ENCODE results near the gene HS1BP3.

Gene HS1BP3

DNA sequence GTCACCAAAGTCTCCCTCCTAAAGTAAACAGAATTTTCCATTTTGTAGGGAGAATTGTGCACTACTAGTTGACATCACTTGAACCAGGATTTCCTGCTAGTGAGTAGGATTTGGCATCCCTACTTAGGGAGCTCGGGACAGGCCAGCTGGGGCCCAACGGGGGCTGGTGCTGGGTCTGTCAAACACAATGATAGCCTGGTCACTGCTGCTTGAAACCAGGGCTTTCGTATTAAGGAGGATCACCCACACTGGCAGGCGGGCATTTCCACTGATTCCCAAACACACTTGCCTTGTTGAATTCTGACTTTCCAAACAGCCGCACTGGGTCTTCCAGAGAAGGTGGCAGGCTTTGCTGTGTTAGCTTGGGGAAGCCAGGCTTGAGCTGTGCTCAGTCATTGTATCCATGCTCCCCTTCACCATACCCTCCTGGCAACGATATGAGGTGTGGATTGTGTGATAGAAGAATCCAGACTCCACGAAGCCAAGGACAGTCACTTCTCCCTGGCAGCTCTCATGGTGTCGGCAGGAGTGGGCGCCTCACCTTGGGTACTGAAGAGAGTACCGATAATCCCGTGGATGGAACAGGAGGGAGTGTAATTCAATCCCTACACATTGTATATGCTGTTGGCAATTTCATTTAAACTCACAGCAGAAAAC, 23.5 kb upstream of the HS1BP3 start:
- DNase-seq, result no peak

DNA sequence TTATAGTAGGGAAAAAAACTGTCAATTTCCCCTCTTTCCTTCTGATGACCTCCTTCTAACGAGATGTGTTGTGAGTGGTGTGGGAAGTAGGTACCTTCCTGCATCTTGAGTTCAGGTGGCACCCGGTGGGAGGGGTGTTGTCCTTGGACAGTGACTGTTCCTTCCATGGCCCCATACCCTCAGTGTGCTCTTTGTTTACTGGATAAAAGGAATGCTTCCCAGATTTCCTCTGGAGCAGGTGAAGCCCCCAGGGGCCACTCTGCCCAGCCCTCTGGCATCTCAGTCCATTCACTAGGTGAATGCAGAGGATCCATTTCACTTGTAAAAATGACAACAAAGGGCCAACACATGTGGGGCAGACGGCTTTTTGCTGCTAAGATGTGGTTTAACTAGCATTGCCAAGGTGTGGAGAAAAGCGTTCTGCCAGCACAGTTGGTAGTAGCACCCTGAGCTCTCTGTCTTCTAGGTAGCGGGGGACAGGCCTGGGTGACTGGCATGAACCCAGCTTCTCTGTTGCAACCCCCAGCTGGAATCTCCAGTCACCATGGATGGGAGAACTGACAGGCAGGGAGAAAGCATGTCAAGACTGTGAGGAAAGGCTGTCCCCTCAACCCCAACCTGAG, 22.9 kb upstream of the HS1BP3 start:
- DNase-seq, result no peak

DNA sequence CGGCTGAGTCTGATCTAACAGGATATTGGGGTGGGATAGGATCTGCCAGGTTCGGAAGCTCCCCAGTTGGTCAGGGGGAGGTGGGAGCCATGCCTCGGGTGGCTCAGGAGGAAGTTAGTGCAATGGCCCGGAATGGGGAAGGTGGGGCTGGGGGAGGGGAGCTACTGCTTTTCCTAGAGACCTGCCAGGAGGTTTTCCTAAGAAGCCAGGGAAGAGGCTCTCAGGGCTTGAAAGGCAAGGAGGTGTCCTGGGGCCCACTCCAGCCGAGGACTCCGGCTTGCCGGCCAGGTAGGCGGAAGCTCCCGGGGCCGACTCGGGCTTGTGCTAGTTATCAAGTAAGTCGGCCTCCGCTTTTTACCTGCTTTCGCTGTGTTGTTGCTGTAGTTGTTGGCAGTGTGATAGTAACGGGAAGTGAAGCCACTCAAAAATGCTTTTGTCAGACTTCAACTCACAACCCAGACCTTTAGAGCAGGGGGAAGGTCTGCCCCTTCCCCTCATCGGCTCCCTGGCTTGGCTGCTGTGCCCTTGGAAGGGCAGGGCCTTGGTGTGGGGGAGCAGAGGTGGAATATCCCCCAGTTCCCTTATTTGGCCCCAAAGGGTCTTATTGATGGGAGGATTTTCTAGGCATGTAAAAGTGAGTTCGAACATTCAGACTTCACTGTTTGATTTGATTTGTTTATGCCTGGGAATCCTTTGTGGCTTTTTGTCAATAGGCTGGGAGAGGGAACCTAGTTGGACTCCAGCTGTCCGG, 21.5 kb upstream of the HS1BP3 start:
- DNase-seq, result no peak

DNA sequence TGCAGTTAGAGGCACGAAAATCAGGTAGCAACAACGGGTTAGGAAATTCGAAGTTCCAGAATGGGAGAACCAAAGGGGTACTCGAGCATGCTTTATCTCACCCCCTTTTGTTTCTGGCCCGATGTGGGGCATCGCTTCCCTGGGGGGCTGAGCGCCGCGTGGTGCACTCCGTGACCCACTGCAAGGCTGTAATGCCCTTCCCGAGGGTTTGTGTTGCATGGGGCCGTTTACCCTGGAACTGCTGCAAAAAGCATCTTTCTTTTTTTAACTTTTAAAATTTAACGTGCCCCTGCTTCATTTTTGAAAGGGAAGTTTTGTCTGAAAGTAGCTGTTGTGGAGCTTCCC, 20.8 kb upstream of the HS1BP3 start:
- no peak for DNase-seq

DNA sequence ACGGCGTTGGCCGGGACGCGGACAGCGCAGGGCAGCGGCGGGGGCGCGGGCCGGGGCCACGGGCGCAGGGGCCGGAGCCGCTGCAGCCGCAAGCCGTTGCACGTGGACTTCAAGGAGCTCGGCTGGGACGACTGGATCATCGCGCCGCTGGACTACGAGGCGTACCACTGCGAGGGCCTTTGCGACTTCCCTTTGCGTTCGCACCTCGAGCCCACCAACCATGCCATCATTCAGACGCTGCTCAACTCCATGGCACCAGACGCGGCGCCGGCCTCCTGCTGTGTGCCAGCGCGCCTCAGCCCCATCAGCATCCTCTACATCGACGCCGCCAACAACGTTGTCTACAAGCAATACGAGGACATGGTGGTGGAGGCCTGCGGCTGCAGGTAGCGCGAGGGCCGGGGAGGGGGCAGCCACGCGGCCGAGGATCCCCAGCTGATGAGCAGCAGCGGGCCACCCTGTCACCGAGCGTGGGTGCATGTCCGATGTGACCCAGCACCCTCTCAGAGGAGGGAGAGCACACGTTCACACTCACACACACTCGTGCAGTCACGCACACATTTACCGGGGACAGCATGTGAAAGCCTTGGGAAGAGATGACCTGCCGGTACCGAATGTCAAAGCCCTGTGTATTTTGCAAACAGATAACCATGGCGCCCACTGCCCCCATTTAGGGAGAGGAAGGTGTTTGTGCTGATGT, 20.3 kb upstream of the HS1BP3 start:
- no peak for DNase-seq

DNA sequence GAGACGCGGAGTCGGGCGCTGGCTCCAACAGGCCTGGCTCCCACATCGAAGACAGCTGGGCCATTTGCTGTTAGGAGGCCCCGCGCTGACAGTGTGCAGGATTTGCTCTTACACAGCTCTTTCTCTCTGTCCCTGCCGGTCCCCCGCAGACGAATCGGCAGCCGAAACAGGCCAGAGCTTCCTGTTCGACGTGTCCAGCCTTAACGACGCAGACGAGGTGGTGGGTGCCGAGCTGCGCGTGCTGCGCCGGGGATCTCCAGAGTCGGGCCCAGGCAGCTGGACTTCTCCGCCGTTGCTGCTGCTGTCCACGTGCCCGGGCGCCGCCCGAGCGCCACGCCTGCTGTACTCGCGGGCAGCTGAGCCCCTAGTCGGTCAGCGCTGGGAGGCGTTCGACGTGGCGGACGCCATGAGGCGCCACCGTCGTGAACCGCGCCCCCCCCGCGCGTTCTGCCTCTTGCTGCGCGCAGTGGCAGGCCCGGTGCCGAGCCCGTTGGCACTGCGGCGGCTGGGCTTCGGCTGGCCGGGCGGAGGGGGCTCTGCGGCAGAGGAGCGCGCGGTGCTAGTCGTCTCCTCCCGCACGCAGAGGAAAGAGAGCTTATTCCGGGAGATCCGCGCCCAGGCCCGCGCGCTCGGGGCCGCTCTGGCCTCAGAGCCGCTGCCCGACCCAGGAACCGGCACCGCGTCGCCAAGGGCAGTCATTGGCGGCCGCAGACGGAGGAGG, 19.6 kb upstream of the HS1BP3 start:
- peak; percentile 40 for DNase-seq

DNA sequence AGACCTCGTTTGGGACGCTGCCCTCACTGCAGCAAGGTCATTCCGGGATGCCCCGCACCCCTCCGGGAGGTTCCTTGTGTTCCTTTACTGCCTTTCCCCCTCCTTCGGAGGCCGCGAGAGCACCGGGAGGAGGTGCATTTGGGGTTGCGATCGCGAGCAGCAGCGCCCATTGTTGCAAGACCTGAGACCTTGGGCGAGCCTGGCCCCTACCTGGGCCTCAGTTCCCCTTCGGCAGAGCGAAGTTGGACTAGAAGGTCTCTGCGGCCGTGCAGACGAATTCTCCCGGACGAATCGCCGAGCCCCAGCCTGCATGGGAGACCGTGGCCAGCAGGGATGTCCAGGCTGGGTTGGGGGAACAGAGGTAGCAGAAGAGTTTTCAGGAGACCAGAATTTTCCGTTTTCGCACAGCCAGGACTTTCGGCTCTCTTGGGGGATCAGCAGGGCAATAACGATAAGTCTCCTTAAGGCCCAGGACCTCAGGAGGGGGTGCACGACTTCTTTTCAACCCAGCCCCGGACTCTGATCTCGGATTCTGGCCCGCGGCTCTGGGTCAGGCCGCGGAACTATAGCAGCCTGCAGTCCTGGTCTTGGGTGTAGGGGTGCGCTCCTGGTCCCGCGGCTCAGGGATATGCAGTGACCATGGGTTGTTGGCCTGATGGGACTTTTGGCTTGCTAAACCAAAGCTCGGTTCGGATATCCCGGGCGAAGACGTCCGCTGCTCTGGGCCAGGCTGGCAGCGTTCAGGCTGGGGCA, 18.8 kb upstream of the HS1BP3 start:
- DNase-seq, result peak; percentile 26

DNA sequence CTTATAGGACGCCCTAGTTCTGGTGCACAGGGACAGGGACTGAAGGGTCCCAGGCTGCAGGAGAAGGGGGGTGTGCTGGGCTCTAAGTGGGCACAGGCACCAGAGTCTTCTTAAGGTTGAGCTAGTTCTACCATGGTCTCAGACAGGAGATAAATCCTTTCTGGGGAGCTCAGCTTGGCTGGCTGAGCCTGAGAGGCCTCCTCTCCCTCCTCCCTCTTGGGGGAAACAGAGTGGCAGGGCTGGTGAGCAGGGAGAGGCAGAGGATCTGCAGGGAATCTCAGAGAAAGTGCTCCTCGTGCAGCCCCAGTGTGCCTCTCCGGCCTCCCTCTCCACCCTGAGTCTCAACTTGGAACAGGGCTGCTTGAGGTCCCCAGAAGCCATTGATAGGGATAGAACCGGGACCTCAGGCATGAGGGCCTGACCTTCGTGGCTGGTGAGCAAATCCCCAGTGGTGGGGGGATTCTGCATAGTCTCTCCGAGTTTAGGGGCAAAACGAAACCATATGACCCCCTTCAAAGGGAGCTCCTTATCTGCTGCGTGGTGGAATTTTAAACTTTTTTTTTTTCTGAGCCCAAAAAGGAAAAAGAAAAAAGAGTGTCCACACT, 18.1 kb upstream of the HS1BP3 start:
- no peak for DNase-seq

DNA sequence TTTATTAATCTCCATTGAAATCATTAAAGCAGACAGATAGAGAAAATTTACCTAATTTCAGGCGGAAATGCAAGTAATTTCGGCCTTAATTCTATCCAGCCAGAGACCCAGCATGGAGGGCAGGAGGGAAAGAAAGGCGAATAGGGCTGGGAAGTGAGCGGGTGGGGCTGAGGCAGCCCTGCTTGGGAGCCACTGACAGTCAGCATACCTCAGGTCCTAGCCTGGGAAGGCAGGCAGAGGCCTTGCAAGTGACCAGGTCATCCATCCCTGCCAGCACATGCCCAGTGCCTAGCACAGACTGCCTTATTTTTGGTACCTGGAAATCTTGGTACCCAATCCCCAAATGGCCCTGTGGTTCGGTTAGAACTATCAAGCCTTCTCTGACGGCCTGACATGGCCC, 17.6 kb upstream of the HS1BP3 start:
- no peak for DNase-seq

DNA sequence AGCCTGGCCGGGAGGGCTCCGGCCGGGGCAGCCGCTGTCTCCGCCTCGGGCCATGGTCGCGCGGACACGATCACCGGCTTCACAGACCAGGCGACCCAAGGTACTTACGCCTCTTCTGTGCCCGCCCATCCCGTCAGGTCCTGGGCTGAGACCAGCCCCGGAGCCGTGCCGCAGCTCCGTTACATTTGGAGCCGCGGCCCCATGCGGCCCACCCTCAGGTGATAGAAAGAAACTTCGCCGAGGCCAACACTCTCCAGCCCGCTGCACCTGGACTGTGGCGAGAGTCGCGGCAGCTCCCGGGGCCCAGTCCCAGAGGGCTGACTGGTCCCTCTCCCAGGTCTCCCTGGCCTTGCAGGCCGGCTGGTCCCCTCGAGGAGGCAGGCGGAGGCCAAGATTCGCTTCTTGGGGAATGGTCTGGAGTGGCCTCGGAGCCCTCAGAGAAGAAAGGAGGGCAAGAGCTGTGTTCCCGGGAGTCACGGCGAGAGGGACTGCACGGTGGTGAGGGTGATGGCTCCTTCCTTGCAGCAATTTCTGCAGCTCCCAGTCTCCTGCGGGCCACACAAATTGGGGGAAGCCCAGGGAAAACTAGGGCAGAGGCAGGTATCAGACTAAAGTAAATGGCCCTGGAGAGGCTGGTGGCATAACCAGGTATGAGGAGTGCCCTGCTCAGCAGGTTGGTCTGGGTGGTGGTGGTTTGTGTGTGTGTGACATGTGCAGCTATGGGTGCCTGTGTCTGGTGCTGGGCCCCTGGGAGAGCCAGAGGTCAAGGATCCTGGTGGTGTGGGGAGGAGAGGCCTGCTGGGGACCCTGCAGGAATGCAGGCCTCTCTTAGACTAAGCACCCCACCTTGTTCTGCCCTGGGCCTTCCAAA, 16.9 kb upstream of the HS1BP3 start:
- DNase-seq, result no peak

DNA sequence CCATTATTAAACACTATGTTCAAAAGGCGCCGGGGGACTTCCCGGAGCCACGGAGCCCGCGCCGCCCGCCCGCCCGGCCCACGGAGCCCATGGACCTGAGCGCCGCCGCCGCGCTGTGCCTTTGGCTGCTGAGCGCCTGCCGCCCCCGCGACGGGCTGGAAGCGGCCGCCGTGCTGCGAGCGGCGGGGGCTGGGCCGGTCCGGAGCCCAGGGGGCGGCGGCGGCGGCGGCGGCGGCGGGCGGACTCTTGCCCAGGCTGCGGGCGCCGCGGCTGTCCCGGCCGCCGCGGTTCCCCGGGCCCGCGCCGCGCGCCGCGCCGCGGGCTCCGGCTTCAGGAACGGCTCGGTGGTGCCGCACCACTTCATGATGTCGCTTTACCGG, 16.2 kb upstream of the HS1BP3 start:
- DNase-seq, result no peak

DNA sequence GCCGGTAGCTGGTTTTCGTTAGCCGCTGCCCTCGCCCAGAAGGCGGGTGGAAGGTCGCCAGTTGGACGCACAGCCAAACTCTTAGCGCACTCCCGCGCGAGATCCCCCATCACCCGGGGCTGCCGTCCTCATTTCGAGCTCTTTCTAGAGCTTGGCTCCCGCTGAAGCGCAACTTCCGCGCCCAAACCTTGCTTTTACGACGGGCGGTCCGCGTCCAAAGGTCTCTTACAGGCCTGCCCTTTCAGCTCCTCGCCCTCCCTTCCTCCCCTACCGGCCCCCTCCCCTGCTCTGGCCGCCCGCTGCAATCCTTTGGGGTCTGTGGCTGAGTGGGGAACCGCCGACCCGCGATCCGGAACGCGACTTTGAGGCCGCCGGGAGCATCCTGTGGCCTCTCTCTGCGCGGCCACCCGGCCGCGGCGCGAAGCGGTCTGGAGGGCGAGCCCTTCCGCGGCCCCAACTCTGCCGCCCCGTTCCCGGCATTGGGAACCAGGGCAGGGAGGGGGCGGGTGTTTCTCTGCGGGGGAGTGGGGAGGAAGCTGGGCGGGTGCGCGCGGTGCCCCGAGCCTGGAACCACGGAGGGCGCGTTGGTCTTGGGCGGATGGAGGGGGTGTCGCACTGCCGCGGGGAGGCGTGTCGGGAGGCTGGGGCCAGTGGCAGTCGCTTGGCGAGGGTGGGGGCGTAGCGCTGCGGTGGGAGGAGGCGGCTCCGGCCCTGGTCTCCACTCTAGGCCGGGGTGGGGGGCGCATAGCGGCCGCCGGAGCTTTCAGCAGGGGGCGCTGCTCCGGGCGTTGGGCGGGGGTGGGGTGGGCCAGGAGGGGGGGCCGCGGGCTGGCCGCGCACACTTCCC, 15.6 kb upstream of the HS1BP3 start, which contains the start of gene GDF7:
TSS of gene GDF7 (plus strand) at position 841 of the 847 bp plus-strand sequence. CDS start 96 bp downstream, outside the sequence.
- peak; percentile 49 for DNase-seq

DNA sequence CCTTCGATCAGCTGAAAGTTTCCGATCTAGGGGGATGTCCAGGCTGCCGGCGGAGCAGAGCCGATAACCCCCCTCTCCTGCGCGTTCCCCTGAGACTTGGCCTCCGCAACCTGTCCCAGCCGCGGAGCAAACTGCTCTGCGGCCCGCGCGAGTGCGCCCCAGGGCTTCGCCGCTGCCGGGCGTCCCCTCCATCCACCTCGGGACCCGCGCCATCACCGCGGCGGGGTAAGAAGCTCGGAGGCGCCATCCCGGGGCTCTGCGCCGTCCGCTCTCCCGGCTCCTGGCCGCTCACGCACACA, 15.1 kb upstream of the HS1BP3 start:
- no peak for DNase-seq

DNA sequence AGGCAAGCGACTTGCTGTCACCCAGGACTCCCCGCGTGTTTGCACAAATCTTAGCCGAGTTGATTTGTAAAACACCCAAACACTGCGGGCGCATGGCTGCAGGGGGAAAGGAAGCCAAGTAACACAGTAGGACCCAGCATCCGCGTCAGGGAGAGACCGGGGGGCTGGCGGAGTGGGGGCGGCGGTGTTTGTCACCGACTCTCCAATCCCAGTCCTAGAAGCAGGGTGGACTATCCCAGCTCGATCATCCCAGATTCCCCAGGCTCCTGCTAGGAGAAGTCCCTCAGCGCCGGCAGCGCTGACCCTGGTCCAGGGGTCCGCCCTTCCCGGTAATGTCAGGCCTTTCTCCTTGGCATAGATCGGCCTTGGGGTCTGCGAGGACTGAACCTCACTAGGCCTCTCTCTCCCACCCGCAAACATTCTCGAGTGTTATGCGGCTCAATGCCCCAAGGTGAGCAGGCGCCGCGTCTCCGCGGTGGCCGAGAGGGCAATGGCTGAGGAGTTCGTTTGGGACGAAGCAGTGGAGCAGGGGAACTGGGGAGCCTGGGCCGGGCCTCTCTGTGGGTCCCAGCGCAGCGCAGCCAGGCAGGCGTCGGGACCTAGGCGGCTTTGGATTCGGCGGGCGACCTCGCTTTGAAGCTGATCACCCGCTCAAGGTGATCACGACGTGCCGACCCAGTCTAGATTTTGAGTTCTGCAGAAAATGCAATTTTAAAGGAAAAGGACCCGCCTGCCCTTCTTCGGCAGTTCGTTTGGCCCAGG, 14.5 kb upstream of the HS1BP3 start:
- peak; percentile 26 for DNase-seq

DNA sequence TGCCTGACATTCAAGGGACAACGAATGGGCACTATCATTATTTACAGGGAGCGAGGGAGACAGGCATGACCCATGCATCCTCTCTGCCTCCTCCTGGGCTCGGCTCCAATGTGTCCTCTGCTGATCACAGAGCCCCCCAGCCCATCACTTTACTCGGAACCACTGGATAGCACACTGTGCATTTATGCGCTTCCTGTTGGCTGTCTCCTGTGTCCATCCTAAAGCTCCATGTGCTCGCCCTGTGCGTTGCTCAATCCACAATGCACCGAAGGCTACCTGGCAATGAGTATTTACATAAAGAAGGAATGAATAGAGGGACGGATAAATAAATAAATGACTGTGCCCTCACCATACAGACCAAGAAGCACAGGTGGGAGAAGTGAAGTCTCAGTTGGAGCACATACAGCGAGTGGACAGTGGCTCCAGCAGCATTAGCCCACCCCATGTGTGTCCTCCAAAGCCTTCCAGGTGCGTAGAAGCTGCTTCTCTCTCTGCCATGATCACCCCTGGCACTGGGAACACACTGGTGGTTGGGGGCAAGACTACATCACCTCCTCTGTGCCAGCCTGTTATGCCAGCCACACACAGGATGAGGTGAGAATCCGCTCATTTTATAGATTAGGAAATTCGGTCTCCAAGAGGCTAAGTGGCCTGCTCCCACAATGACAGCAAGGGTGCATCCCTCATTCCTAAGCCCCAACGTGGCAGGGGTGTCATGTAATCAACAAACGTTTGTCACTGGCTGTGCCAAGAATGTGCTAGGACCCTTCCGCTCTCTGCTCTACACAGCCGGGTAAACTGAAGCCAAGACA, 13.7 kb upstream of the HS1BP3 start:
- DNase-seq, result no peak

DNA sequence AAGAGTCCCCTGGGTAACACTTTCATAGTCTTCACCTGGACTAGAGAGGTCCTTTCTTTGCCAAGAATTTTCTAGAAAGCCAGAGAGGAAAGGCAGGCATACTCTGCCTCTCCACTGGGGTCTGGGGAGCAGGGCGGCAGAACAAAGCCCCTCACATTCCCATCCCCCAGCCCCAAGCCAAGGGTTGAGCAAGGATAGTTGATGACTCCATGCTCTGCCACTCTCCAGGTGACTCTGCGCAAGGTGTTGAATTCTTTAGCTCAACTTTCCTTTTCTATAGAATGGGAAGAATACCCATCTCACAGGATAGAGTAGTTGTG, 13.1 kb upstream of the HS1BP3 start:
- DNase-seq, result no peak

DNA sequence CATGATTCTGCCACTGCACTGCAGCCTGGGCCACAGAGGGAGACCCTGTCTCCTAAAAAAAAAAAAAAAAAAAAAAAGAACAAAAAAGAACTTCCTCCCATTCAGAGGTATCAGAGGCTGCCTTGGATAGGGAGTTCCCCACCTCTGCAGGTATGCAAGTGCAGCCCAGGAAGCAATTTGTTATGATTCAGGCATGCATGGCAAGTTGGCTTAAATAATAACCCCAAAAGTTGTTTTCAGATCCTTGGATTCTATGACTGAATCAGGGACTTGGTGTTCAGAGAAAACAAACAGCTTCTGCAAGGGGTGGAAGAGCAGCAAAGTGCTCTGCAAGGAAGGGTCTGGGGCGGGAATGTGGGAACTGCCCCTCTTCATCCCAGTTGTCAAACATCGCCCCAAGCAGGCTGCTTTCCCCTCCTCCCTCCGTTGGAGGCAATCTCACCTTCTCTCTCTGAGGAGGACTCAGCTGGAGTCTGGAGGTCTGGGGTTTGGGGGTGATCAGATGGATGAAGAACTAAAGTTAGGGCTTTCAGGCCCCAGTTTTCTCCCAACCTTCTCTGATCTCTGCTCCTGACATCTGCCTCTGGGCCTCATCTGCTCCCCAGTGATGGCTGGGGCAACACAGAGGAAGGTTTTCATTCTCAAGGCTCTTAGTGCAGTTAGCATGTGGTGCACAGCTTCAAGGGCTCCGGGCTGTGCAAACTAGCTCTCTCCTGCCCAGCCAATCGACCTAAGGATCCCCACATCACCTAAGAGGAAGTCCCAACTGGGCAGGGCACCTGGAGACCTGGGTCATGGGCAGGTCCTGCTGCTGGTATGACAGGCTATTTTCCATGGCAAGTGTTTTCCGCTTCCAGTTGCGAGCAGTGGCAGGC, 12.5 kb upstream of the HS1BP3 start:
- peak; percentile 36 for DNase-seq
